ENCODE data around the gene SHC2. TPM values are rescaled to one million over a fixed set of nuclear protein-coding genes. Genes with fewer than 3 reads are reported as not detected.

Gene SHC2
- total and polyA plus RNA-seq, 2 of the 13 experiments (the other 11 are each of a cell fraction or from before 2014, with no cell fraction given), result 9.0 to 18.3 TPM

Small RNA genes lying within 50 kb of the gene (small RNA-seq; reads per million reads assigned to genes)
- gene RNA5SP462 (ENCODE audit: insufficient read depth in 2 of 3, insufficient read length in 3 of 3, low read depth in 2 of 3, low replicate concordance in 1 of 3), result 0 reads per million in 3 experiments

Other genes starting within 250 kb of the SHC2 start
- gene PLPP2, start 169.6 kb downstream of the SHC2 start, total RNA-seq (2016; rRNA removed; fragmentation: Illumina TruSeq; extraction: Trizol), result not detected in 2 replicates
- not detected in 2 replicates for gene PLPP2, start 169.6 kb downstream of the SHC2 start, polyA plus RNA-seq (2011; rRNA removed)
- 7.9 and 9.6 TPM in 2 replicates for gene MIER2, start 116.2 kb downstream of the SHC2 start, total RNA-seq (2016; rRNA removed; fragmentation: Illumina TruSeq; extraction: Trizol)
- gene MIER2, start 116.2 kb downstream of the SHC2 start, polyA plus RNA-seq (2011; rRNA removed), result 22.9 and 25.7 TPM in 2 replicates
- not detected in 2 replicates for gene C2CD4C, start 51.9 kb downstream of the SHC2 start, total RNA-seq (2016; rRNA removed; fragmentation: Illumina TruSeq; extraction: Trizol)
- not detected in 2 replicates for gene C2CD4C, start 51.9 kb downstream of the SHC2 start, polyA plus RNA-seq (2011; rRNA removed)
- 0.21 and 0.33 TPM in 2 replicates for gene MADCAM1, start 35.5 kb upstream of the SHC2 start, total RNA-seq (2016; rRNA removed; fragmentation: Illumina TruSeq; extraction: Trizol)
- 0.29 and 0.39 TPM in 2 replicates for gene MADCAM1, start 35.5 kb upstream of the SHC2 start, polyA plus RNA-seq (2011; rRNA removed)
- gene TPGS1, start 46.5 kb upstream of the SHC2 start, total RNA-seq (2016; rRNA removed; fragmentation: Illumina TruSeq; extraction: Trizol), result 4.2 and 6.2 TPM in 2 replicates
- 1.1 and 2.0 TPM in 2 replicates for gene TPGS1, start 46.5 kb upstream of the SHC2 start, polyA plus RNA-seq (2011; rRNA removed)
- gene CDC34, start 70.7 kb upstream of the SHC2 start, total RNA-seq (2016; rRNA removed; fragmentation: Illumina TruSeq; extraction: Trizol), result 119 and 138 TPM in 2 replicates
- gene CDC34, start 70.7 kb upstream of the SHC2 start, polyA plus RNA-seq (2011; rRNA removed), result 140 and 150 TPM in 2 replicates
- gene GZMM, start 83.0 kb upstream of the SHC2 start, total RNA-seq (2016; rRNA removed; fragmentation: Illumina TruSeq; extraction: Trizol), result not detected in 2 replicates
- 0.07 TPM in 1 of 2 replicates, not detected in the other for gene GZMM, start 83.0 kb upstream of the SHC2 start, polyA plus RNA-seq (2011; rRNA removed)
- gene BSG, start 111.6 kb upstream of the SHC2 start, total RNA-seq (2016; rRNA removed; fragmentation: Illumina TruSeq; extraction: Trizol), result 136 and 309 TPM in 2 replicates
- gene BSG, start 111.6 kb upstream of the SHC2 start, polyA plus RNA-seq (2011; rRNA removed), result 754 and 1,057 TPM in 2 replicates
- not detected in 2 replicates for gene HCN2, start 128.8 kb upstream of the SHC2 start, total RNA-seq (2016; rRNA removed; fragmentation: Illumina TruSeq; extraction: Trizol)
- gene HCN2, start 128.8 kb upstream of the SHC2 start, polyA plus RNA-seq (2011; rRNA removed), result 0.01 and 0.05 TPM in 2 replicates
- gene POLRMT, start 172.5 kb upstream of the SHC2 start, total RNA-seq (2016; rRNA removed; fragmentation: Illumina TruSeq; extraction: Trizol), result 52.5 and 78.0 TPM in 2 replicates
- gene POLRMT, start 172.5 kb upstream of the SHC2 start, polyA plus RNA-seq (2011; rRNA removed), result 101 and 114 TPM in 2 replicates
- gene FGF22, start 178.8 kb upstream of the SHC2 start, total RNA-seq (2016; rRNA removed; fragmentation: Illumina TruSeq; extraction: Trizol), result 0.24 TPM in 1 of 2 replicates, not detected in the other
- gene FGF22, start 178.8 kb upstream of the SHC2 start, polyA plus RNA-seq (2011; rRNA removed), result 0.07 TPM in 1 of 2 replicates, not detected in the other
- 18.5 and 34.0 TPM in 2 replicates for gene RNF126, start 202.2 kb upstream of the SHC2 start, total RNA-seq (2016; rRNA removed; fragmentation: Illumina TruSeq; extraction: Trizol)
- 23.2 and 24.6 TPM in 2 replicates for gene RNF126, start 202.2 kb upstream of the SHC2 start, polyA plus RNA-seq (2011; rRNA removed)
- 5.8 and 13.5 TPM in 2 replicates for gene FSTL3, start 215.4 kb upstream of the SHC2 start, total RNA-seq (2016; rRNA removed; fragmentation: Illumina TruSeq; extraction: Trizol)
- gene FSTL3, start 215.4 kb upstream of the SHC2 start, polyA plus RNA-seq (2011; rRNA removed), result 15.6 and 30.9 TPM in 2 replicates
- not detected in 2 replicates for gene PRSS57, start 234.4 kb upstream of the SHC2 start, total RNA-seq (2016; rRNA removed; fragmentation: Illumina TruSeq; extraction: Trizol)
- gene PRSS57, start 234.4 kb upstream of the SHC2 start, polyA plus RNA-seq (2011; rRNA removed), result 0.12 and 0.20 TPM in 2 replicates
- 9.7 and 10.8 TPM in 2 replicates for gene PALM, start 247.9 kb upstream of the SHC2 start, total RNA-seq (2016; rRNA removed; fragmentation: Illumina TruSeq; extraction: Trizol)
- gene PALM, start 247.9 kb upstream of the SHC2 start, polyA plus RNA-seq (2011; rRNA removed), result 4.0 and 5.4 TPM in 2 replicates